ENCODE data around the gene CATSPERD.

Gene CATSPERD

DNA sequence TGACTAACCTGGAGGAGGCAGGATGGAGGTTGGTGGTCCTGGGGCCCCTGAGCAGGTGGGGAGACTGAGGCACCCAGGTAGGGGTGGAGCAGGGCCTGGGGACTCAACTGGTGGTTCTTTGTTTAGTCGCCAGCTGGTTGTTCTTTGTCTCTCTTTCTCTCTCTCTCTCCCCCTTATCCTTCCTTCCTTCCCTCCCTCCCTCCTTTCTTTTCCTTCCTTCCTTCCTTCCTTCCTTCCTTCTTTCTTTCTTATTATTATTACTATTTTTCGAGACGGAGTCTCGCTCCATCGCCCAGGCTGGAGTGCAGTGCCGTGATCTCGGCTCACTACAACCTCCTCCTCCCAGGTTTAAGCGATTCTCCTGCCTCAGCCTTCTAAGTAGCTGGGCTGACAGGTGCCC lies 77.8 kb downstream of the CATSPERD start:
- peaks cover 8% of the 10 kb centered on the region for H3K27me3 ChIP-seq (ENCODE audit: control insufficient read depth, insufficient read depth, low read length)
- H3K36me3 ChIP-seq (ENCODE audit: control insufficient read depth, low read depth, low read length), result no peaks in the 10 kb centered on the region
- no peaks in the 10 kb centered on the region for H3K4me1 ChIP-seq (ENCODE audit: control insufficient read depth, low read depth, low read length)
- H3K27ac ChIP-seq (ENCODE audit: low read length), result no peak overlapping the region
- H3K9me3 ChIP-seq (ENCODE audit: control insufficient read depth, low read depth, low read length), result no peaks in the 10 kb centered on the region
- H3K4me3 ChIP-seq (ENCODE audit: low read length), result no peak overlapping the region
- no peak overlapping the region for H3K9ac ChIP-seq (ENCODE audit: low read length)

DNA sequence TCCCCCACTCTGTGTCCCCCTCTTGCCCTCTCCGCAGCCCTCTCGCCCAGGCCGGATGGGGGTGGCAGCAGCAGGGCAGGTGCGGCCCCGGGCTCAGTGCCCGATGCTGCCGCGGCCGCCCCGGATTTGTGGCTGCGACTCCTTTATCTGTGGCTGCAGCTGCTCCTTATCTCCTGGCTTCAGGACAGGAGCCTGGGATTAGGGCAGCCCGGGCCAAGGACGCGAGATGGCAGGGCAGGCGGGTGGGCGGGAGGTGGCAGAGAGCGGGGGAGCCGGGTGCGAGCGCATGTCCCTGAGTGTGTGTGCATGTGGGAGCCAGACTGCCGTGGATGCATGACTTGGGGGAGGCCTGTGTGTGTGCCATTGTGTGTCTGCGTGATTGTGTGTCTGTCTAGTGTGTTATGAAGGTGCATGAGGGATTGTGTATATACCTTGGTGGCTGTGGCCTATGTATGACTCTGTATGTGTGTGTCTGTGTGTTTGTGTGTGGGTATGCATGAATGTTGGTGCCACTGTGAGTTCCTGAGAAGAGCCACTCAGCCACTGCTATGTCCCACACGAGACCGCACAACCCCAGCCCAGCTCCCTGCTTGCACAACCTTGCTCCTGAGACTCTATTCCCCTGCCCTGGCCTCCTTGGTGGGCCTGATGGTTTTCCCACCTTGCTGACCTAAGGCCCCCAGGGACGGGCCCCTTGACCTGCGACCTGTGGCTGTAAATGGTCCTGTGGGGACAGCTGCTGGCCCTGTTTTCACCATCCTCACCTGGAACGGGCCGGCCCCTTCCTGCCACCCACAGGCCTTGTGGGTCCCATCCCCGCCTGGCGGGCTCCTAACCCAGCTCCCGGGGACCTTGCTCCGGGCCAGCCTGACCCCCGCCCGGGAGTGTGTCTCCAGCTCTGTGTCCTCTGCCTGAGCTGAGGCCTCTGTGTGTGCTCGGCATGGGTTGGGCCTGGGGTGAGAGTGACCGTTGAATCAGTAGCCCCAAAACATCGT lies 79.1 kb downstream of the CATSPERD start:
- no peak overlapping the region for H3K27ac ChIP-seq (ENCODE audit: low read length)
- peaks cover 16% of the 10 kb centered on the region for H3K27me3 ChIP-seq (ENCODE audit: control insufficient read depth, insufficient read depth, low read length)
- H3K36me3 ChIP-seq (ENCODE audit: control insufficient read depth, low read depth, low read length), result no peaks in the 10 kb centered on the region
- H3K9ac ChIP-seq (ENCODE audit: low read length), result no peak overlapping the region
- no peak overlapping the region for H3K4me3 ChIP-seq (ENCODE audit: low read length)
- H3K4me1 ChIP-seq (ENCODE audit: control insufficient read depth, low read depth, low read length), result peaks cover 3% of the 10 kb centered on the region
- no peaks in the 10 kb centered on the region for H3K9me3 ChIP-seq (ENCODE audit: control insufficient read depth, low read depth, low read length)

DNA sequence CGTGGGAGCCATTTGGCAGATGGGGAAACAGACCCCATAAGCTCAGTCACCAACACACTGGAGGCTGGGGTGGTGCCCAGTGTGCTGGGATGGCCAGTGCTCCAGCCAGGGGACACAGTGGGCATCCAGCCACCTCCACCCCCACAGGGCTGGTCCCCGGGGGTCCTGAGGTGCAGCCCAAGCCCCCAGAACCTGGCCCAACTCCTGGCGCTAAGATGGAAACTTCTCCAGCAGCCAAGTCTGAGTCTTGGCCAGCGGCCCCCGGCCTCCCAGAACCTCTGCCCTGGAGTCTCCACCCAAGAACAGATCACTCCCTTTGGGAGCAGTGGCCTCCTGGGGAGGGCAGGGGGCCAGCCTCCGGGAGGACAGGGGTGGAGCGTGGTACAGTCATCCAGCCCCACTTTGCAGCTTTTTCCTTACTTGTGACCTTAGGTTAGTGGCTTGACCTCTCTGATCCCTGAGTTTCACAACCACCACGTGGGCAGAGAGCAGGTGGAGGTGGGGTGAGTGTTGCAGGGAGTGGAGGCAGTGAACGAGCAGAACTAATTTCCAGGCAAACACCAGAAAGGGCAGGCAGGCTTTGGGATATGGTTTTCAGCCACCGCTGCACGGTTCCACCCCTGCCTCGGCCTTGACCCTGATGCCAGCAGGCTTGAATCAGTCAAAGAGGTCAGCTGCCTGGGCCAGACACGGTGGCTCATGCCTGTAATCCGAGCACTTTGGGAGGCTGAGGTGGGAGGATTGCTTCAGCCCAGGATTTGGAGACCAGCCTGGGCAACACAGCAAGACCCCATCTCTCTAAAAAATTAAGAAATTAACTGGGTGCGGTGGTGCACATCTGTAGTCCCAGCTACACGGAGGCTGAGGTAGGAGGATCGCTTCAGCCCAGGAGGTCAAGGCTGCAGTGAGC lies 80.2 kb downstream of the CATSPERD start:
- Histone ChIP-seq H3K9me3 (ENCODE audit: control insufficient read depth, low read depth, low read length) (no peaks in the 10 kb centered on the region), H3K27me3 (ENCODE audit: control insufficient read depth, insufficient read depth, low read length) (peaks cover 21% of the 10 kb centered on the region), H3K27ac (ENCODE audit: low read length) (no peak overlapping the region), H3K36me3 (ENCODE audit: control insufficient read depth, low read depth, low read length) (no peaks in the 10 kb centered on the region), H3K4me1 (ENCODE audit: control insufficient read depth, low read depth, low read length) (peaks cover 3% of the 10 kb centered on the region), H3K9ac (ENCODE audit: low read length) (no peak overlapping the region), H3K4me3 (ENCODE audit: low read length) (no peak overlapping the region)

DNA sequence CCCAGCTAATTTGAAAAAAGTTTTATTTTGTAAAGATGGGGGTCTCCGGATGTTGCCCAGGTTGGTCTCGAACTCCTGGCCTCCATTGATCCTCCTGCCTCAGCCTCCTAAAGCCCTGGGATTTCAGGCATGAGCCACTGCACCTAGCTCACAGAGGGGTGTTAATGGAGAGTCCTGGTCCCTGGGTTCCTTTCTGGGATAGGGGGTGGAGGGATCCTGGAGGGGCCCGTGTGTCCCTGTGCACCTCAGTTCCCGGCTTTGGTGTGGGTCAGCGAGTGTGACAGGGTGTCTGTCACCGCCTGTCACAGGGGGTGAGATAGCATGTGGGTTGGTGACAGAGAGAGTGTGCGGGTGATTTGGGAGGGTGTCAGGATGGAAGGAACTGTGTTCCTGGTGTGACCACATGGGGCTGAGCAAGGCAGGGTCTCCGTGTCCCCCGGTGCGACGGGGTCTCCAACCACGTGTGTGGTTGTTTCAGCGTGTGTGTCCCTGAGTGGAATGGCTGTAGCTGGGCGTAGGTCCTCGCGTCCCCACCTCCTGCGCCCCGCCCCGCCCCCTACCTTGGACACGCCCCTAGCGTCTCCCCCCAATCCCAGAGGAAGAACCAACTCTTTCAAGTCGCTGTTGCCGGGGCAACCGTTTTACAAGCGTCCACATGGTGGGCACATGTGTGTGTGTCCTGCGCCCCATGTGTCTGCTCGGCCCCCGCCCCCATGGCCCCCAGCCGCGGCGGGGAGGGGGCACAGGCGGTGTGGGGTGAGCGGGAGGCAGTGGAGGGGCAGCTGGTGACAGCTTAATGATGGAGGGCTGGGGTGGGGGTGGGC lies 81.6 kb downstream of the CATSPERD start:
- Histone ChIP-seq H3K9ac (ENCODE audit: low read length) (no peak overlapping the region), H3K27ac (ENCODE audit: low read length) (no peak overlapping the region), H3K4me1 (ENCODE audit: control insufficient read depth, low read depth, low read length) (peaks cover 3% of the 10 kb centered on the region), H3K36me3 (ENCODE audit: control insufficient read depth, low read depth, low read length) (no peaks in the 10 kb centered on the region), H3K4me3 (ENCODE audit: low read length) (peak overlapping the region; percentile 27), H3K9me3 (ENCODE audit: control insufficient read depth, low read depth, low read length) (no peaks in the 10 kb centered on the region), H3K27me3 (ENCODE audit: control insufficient read depth, insufficient read depth, low read length) (peaks cover 22% of the 10 kb centered on the region)

DNA sequence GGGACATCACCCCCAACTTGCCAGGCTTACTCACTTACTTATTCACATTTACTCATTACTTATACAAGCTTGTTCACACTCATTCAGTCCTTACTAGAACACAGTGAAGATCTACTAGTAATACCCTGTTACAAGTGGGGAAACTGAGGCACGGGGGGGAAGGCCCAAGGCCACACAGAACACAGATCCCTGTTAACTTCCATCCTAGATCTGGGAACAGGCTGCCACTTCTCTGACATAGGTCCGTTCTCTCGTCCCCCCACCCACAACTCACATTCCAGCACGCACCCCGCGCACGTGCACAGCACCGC lies 83.0 kb downstream of the CATSPERD start:
- Histone ChIP-seq H3K4me1 (ENCODE audit: control insufficient read depth, low read depth, low read length) (peaks cover 3% of the 10 kb centered on the region), H3K9ac (ENCODE audit: low read length) (peak overlapping the region; percentile 32), H3K27ac (ENCODE audit: low read length) (no peak overlapping the region), H3K27me3 (ENCODE audit: control insufficient read depth, insufficient read depth, low read length) (peaks cover 22% of the 10 kb centered on the region), H3K36me3 (ENCODE audit: control insufficient read depth, low read depth, low read length) (no peaks in the 10 kb centered on the region), H3K4me3 (ENCODE audit: low read length) (peak overlapping the region; percentile 40), H3K9me3 (ENCODE audit: control insufficient read depth, low read depth, low read length) (no peaks in the 10 kb centered on the region)

DNA sequence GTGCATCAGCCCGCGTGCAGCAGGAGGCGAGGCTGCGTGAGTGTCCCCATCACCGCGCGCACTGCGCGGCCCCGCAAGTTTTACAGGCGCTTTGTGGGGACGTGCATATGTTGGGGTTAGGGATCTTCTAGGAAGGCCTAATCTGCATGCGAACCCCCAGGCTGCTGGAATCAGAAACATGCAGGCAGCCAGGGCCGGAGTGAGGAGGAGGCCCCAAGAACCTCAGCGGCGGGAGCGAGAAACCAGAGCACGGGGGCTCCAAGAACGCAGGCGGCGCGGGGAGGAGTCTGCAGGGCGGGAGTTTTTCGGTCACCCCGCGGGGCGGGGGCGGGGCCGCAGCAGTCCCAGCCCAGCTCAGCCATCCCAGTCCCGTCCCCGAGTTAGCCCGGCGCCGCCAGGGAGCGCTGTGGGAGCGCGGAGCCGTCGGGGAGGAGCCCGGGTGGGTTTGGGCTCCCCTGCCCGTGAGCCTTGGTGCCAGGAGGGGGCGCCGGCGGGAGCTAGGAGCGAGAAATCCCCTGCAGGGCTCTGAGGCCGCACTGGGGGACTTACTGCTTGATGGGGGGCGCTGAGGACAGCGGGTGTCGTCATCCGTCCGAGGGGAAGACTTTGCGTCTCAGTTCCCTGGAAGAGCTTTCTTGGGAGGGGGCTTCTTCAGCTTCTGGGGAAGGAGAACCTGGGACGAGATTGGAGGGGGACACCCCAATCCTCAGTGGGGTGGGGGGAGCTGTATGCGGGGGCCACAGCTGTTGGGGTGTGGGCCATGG lies 83.5 kb downstream of the CATSPERD start:
- H3K4me3 ChIP-seq (ENCODE audit: low read length), result peak overlapping the region; percentile 40
- H3K27ac ChIP-seq (ENCODE audit: low read length), result no peak overlapping the region
- H3K36me3 ChIP-seq (ENCODE audit: control insufficient read depth, low read depth, low read length), result no peaks in the 10 kb centered on the region
- peaks cover 3% of the 10 kb centered on the region for H3K4me1 ChIP-seq (ENCODE audit: control insufficient read depth, low read depth, low read length)
- no peaks in the 10 kb centered on the region for H3K9me3 ChIP-seq (ENCODE audit: control insufficient read depth, low read depth, low read length)
- peak overlapping the region; percentile 32 for H3K9ac ChIP-seq (ENCODE audit: low read length)
- H3K27me3 ChIP-seq (ENCODE audit: control insufficient read depth, insufficient read depth, low read length), result peaks cover 22% of the 10 kb centered on the region

DNA sequence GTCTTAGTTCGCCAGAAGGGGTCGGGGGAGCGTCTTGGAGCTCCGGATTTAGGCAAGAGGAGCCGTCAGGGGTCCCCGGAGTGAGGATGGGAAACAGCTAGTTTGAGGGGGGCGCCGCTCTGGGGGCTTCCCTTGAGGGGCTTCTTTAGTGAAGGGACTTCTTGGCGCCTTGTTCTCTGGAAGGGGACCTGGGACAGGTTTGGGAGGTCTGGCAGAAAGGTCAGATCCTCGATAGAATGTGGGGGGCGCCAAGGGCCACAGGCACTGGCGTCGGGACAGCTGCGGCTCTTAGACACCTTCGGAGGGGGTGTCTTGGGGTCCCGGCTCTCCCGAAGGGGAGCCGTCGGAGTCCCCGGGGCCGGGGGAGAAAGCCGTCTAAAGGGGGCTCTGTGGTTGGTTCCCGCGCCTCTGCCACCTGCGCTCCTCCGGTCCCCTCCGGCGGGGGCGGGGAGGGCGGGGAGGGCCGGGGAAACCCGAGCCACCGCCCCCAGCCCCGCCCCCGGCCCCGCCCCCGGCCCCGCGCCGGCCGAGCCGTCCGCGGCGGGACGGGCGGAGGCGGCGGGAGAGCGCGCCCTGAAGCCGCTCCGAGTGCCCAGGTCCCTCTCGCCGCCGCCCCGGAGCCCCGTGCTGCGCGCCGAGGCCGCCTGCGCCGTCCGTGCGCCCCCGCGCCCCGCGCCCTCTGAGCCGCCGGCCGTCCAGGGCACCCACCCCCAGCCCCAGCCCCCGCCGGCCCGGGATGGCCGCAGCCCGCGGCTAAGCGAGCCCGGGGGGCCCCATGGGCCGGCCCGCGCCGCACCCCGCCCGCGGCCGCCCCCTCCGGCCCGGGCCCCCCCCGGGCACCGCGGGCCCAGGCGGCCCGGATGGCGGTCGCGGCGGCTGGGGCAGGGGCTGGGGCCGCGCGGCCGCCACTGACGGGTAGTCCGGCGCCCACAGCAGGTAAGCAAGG lies 84.4 kb downstream of the CATSPERD start, which contains the start of gene NRTN:
NRTN (plus strand) TSS at position 552 of the 946 bp plus-strand sequence. CDS start 19,099 bp downstream, outside the sequence.
- peaks cover 22% of the 10 kb centered on the region for H3K27me3 ChIP-seq (ENCODE audit: control insufficient read depth, insufficient read depth, low read length)
- H3K9ac ChIP-seq (ENCODE audit: low read length), result peak within 1 kb of the TSS; percentile 28
- peak within 1 kb of the TSS; percentile 45 for H3K4me3 ChIP-seq (ENCODE audit: low read length)
- no peaks in the 10 kb centered on the region for H3K36me3 ChIP-seq (ENCODE audit: control insufficient read depth, low read depth, low read length)
- peaks cover 3% of the 10 kb centered on the region for H3K4me1 ChIP-seq (ENCODE audit: control insufficient read depth, low read depth, low read length)
- no peaks in the 10 kb centered on the region for H3K9me3 ChIP-seq (ENCODE audit: control insufficient read depth, low read depth, low read length)
- H3K27ac ChIP-seq (ENCODE audit: low read length), result no peak within 1 kb of the TSS

DNA sequence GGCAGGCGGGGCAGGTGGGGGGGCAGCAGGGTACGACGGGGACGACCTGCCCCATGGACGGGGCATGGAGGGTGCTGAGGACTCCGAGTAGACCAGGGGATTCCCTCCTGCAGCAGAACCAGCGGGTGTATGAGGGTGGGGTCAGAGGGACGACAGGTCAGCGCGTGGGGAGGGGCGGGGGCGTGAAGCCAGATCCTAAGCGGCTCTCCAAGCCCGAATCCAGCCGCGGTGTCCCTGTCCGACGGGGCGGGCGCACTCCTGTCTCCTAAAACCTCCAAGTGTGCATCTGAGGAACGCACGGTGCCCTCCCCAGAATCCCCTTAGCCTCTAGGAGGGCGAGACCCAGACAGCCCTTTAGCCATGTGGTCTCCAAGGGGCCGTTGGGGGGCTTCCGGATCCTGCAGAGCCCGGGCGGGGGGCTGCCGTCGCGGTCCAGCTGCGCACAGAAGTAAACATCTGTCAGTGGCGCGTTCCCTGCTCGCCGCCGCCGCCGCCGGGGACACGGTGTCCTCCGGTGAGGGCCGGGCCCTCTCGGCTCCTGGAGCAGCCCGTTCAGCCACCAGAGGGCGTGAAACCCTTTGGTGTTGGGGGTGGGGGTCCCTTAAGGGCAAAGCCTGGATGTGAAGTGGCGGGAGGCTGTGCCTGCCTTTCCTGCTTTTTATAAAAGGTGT lies 85.2 kb downstream of the CATSPERD start:
- no peak overlapping the region for H3K27ac ChIP-seq (ENCODE audit: low read length)
- H3K27me3 ChIP-seq (ENCODE audit: control insufficient read depth, insufficient read depth, low read length), result peaks cover 22% of the 10 kb centered on the region
- no peaks in the 10 kb centered on the region for H3K36me3 ChIP-seq (ENCODE audit: control insufficient read depth, low read depth, low read length)
- no peaks in the 10 kb centered on the region for H3K9me3 ChIP-seq (ENCODE audit: control insufficient read depth, low read depth, low read length)
- H3K4me1 ChIP-seq (ENCODE audit: control insufficient read depth, low read depth, low read length), result peaks cover 3% of the 10 kb centered on the region
- H3K4me3 ChIP-seq (ENCODE audit: low read length), result peak overlapping the region; percentile 45
- H3K9ac ChIP-seq (ENCODE audit: low read length), result peak overlapping the region; percentile 28

DNA sequence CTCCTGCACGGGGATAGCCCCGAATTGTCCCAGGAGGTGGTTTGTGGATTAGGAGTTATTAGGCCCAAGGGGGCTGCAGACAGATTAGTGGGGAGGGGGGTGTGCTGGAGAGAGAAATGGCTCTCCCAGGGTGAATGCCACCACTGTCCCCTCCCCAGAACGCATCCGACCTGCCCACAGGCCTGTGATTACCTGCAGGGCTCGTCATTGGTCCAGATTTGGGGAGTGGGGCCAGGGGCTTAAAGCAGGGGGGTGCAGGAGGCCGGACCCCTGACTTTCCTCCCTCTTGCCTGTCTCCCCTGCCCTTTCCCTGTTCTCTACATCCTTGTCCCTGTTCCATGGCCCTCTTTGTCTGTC lies 85.7 kb downstream of the CATSPERD start:
- Histone ChIP-seq H3K4me3 (ENCODE audit: low read length) (peak overlapping the region; percentile 45), H3K4me1 (ENCODE audit: control insufficient read depth, low read depth, low read length) (peaks cover 3% of the 10 kb centered on the region), H3K9ac (ENCODE audit: low read length) (peak overlapping the region; percentile 28), H3K36me3 (ENCODE audit: control insufficient read depth, low read depth, low read length) (no peaks in the 10 kb centered on the region), H3K27me3 (ENCODE audit: control insufficient read depth, insufficient read depth, low read length) (peaks cover 22% of the 10 kb centered on the region), H3K9me3 (ENCODE audit: control insufficient read depth, low read depth, low read length) (no peaks in the 10 kb centered on the region), H3K27ac (ENCODE audit: low read length) (no peak overlapping the region)
